Breast epithelium (tissue), 3 donors: ENCODE measurements around the gene KIAA1586.

Source experiments
- CTCF ChIP-seq, 3 donors: fragments of 450-650 bp; IDR thresholded peaks; one replicate each; pipeline ENCODE4 v1.5.1; 2016 to 2017; ENCODE audit warnings: antibody characterized with exemption in 3 of 3, mild to moderate bottlenecking in 3 of 3, moderate library complexity in 3 of 3
- POLR2A ChIP-seq: fragments of 450-650 bp; IDR thresholded peaks from one replicate; pipeline ENCODE4 v1.6.1; 2016; ENCODE audit warnings: antibody characterized with exemption, mild to moderate bottlenecking, moderate library complexity
- POLR2AphosphoS5 ChIP-seq, 3 donors: sonication (generic); formaldehyde crosslinking; IDR thresholded peaks; one replicate each; pipeline ENCODE4 v1.6.1; 2017; ENCODE audit warnings: antibody characterized with exemption in 3 of 3

- TF ChIP-seq CTCF (IDR thresholded peaks at IDR 0.05) = no peak
- TF ChIP-seq POLR2AphosphoS5 (IDR thresholded peaks at IDR 0.05) = no peak
- no peak for TF ChIP-seq POLR2A
Measured at GRCh38 chr6:57024775-57025174, 21.7 kb upstream of the KIAA1586 start.
